Muscle of arm (tissue), 14 donors: ENCODE data around the gene KCNE4. TPM values are rescaled to one million over a fixed set of nuclear protein-coding genes. Genes with fewer than 3 reads are reported as not detected.
A peak's percentile ranks its signal among the peaks of the same experiment; 100 is the strongest.

Experiments
- DNase-seq: peaks from one replicate; pipeline ENCODE4 v3.0.0-alpha.2; 2013
- long read RNA-seq, 11 donors: transcript quantifications; one replicate each; lab custom pipeline, GENCODE V29; 2026
- polyA plus RNA-seq, 12 donors: library from polyadenylated mRNA; unstranded; fragments of 120-200 nt; gene quantifications; one replicate each; pipeline ENCODE4 v1.2.1, GENCODE V29; 2013; ENCODE audit not compliant: insufficient read length in 12 of 12

KCNE4 gene
- polyA plus RNA-seq = 1 to 10 TPM in 11 of 12 donors, not detected in 1; 3.1 to 5.8 (median 4.4) TPM
- long read RNA-seq, donor 1 = 0 reads
- long read RNA-seq, donor 2, partial matches to known transcripts = 0 of 1 reads
- long read RNA-seq, donor 2, other reads (novel, unspliced or antisense) = 0 of 1 reads
- long read RNA-seq, donor 3, partial matches to known transcripts = 0 of 1 reads
- long read RNA-seq, donor 3, other reads (novel, unspliced or antisense) = 0 of 1 reads
- long read RNA-seq, donor 4, partial matches to known transcripts = 0 of 2 reads
- long read RNA-seq, donor 4, other reads (novel, unspliced or antisense) = 0 of 2 reads
- long read RNA-seq, donor 5, partial matches to known transcripts = 0 of 4 reads
- long read RNA-seq, donor 5, other reads (novel, unspliced or antisense) = 0 of 4 reads
- long read RNA-seq, donor 6, partial matches to known transcripts = 0 of 1 reads
- long read RNA-seq, donor 6, other reads (novel, unspliced or antisense) = 0 of 1 reads
- long read RNA-seq, donor 7, partial matches to known transcripts = 0 of 1 reads
- long read RNA-seq, donor 7, other reads (novel, unspliced or antisense) = 0 of 1 reads
- long read RNA-seq, donor 8, partial matches to known transcripts = 0 of 1 reads
- long read RNA-seq, donor 8, other reads (novel, unspliced or antisense) = 0 of 1 reads
- long read RNA-seq, donor 9 = 0 reads
- long read RNA-seq, donor 10, partial matches to known transcripts = 0 of 2 reads
- long read RNA-seq, donor 10, other reads (novel, unspliced or antisense) = 0 of 2 reads
- long read RNA-seq, donor 11, partial matches to known transcripts = 0 of 2 reads
- long read RNA-seq, donor 11, other reads (novel, unspliced or antisense) = 0 of 2 reads

GRCh38 chr2:223051693-223052289, at the start of gene KCNE4:
Gene KCNE4, plus strand, starts transcription at chr2:223052190. Its CDS starts 641 bp downstream, at chr2:223052831.
- DNase-seq = peak; percentile 88

- DNase-seq = no peak
Measured at GRCh38 chr2:223003191-223003590, 48.8 kb upstream of the KCNE4 start.

GRCh38 chr2:223005496-223005895, 46.5 kb upstream of the KCNE4 start:
- DNase-seq = no peak

- no peak for DNase-seq
Measured at GRCh38 chr2:223007531-223007930, 44.5 kb upstream of the KCNE4 start.

- no peak for DNase-seq
Measured at GRCh38 chr2:223008162-223008561, 43.8 kb upstream of the KCNE4 start.

- DNase-seq = no peak
Measured at GRCh38 chr2:223008956-223009355, 43.0 kb upstream of the KCNE4 start.

GRCh38 chr2:223010641-223011040, 41.3 kb upstream of the KCNE4 start:
- DNase-seq = no peak

GRCh38 chr2:223012291-223012690, 39.7 kb upstream of the KCNE4 start:
- no peak for DNase-seq

- no peak for DNase-seq
Measured at GRCh38 chr2:223019390-223019930, 32.5 kb upstream of the KCNE4 start.

- no peak for DNase-seq
Measured at GRCh38 chr2:223019987-223020717, 31.8 kb upstream of the KCNE4 start.

GRCh38 chr2:223020971-223021675, 30.9 kb upstream of the KCNE4 start:
- no peak for DNase-seq

GRCh38 chr2:223026357-223027110, 25.5 kb upstream of the KCNE4 start:
- DNase-seq = no peak

GRCh38 chr2:223027442-223027841, 24.5 kb upstream of the KCNE4 start:
- DNase-seq = no peak

- no peak for DNase-seq
Measured at GRCh38 chr2:223029287-223029686, 22.7 kb upstream of the KCNE4 start.

- no peak for DNase-seq
Measured at GRCh38 chr2:223032187-223033142, 19.5 kb upstream of the KCNE4 start.

- DNase-seq = no peak
Measured at GRCh38 chr2:223034221-223034975, 17.6 kb upstream of the KCNE4 start.

- no peak for DNase-seq
Measured at GRCh38 chr2:223036790-223037444, 15.1 kb upstream of the KCNE4 start.

GRCh38 chr2:223037445-223037800, 14.6 kb upstream of the KCNE4 start:
- DNase-seq = no peak
